ENCODE data around the gene MKNK1. TPM values are rescaled to one million over a fixed set of nuclear protein-coding genes. Genes with fewer than 3 reads are reported as not detected.

The MKNK1 gene
- total RNA-seq, 1 donor, result 17.7 TPM

GRCh38 chr1:46596036-46596435, 8.0 kb downstream of the MKNK1 start:
- TF ChIP-seq CTCF (IDR thresholded peaks at IDR 0.05; ENCODE audit: insufficient read depth, low read length), result no peak
- DNase-seq (ENCODE audit: low read depth), result no peak
- H3K4me3 ChIP-seq (ENCODE audit: low read depth, low read length), result no peak overlapping the region

GRCh38 chr1:46595127-46595526, 8.9 kb downstream of the MKNK1 start:
- H3K4me3 ChIP-seq (ENCODE audit: low read depth, low read length), result no peak overlapping the region
- DNase-seq (ENCODE audit: low read depth), result peak; percentile 51
- TF ChIP-seq CTCF (IDR thresholded peaks at IDR 0.05; ENCODE audit: insufficient read depth, low read length), result no peak

GRCh38 chr1:46594063-46594462, 10.0 kb downstream of the MKNK1 start:
- no peak for DNase-seq (ENCODE audit: low read depth)
- H3K4me3 ChIP-seq (ENCODE audit: low read depth, low read length), result no peak overlapping the region
- TF ChIP-seq CTCF (IDR thresholded peaks at IDR 0.05; ENCODE audit: insufficient read depth, low read length), result no peak

GRCh38 chr1:46592823-46593222, 11.2 kb downstream of the MKNK1 start:
- no peak overlapping the region for H3K4me3 ChIP-seq (ENCODE audit: low read depth, low read length)
- DNase-seq (ENCODE audit: low read depth), result no peak
- no peak for TF ChIP-seq CTCF (IDR thresholded peaks at IDR 0.05; ENCODE audit: insufficient read depth, low read length)

- DNase-seq (ENCODE audit: low read depth), result no peak
- no peak for TF ChIP-seq CTCF (IDR thresholded peaks at IDR 0.05; ENCODE audit: insufficient read depth, low read length)
- no peak overlapping the region for H3K4me3 ChIP-seq (ENCODE audit: low read depth, low read length)
Measured at GRCh38 chr1:46589529-46589928, 14.5 kb downstream of the MKNK1 start.

GRCh38 chr1:46587069-46587468, 17.0 kb downstream of the MKNK1 start:
- DNase-seq (ENCODE audit: low read depth), result no peak
- no peak for TF ChIP-seq CTCF (IDR thresholded peaks at IDR 0.05; ENCODE audit: insufficient read depth, low read length)
- no peak overlapping the region for H3K4me3 ChIP-seq (ENCODE audit: low read depth, low read length)

GRCh38 chr1:46585312-46585938, 18.6 kb downstream of the MKNK1 start:
- no peak for DNase-seq (ENCODE audit: low read depth)
- TF ChIP-seq CTCF (IDR thresholded peaks at IDR 0.05; ENCODE audit: insufficient read depth, low read length), result no peak
- H3K4me3 ChIP-seq (ENCODE audit: low read depth, low read length), result no peak overlapping the region
